Muscle layer of duodenum (tissue), 2 donors: ENCODE results near the gene WDR93.

Experiments
- H3K27ac ChIP-seq: one replicate; pipeline ENCODE4 v1.7.0; 2013; ENCODE audit warnings: mild to moderate bottlenecking, low read length
- H3K27me3 ChIP-seq: one replicate; pipeline ENCODE4 v1.7.0; 2013; ENCODE audit warnings: low read depth, mild to moderate bottlenecking, control low read depth, low read length
- H3K36me3 ChIP-seq, 2 donors: one replicate each; pipeline ENCODE4 v1.7.0; 2013; ENCODE audit warnings: low read length in 2 of 2, control low read depth in 1 of 2, mild to moderate bottlenecking in 1 of 2; ENCODE audit not compliant: insufficient read depth in 2 of 2, control insufficient read depth in 1 of 2
- H3K4me1 ChIP-seq, 2 donors: one replicate each; pipeline ENCODE4 v1.7.0; 2013; ENCODE audit warnings: low read length in 2 of 2, mild to moderate bottlenecking in 2 of 2, control low read depth in 1 of 2, moderate library complexity in 1 of 2; ENCODE audit not compliant: insufficient read depth in 2 of 2, control insufficient read depth in 1 of 2
- H3K4me3 ChIP-seq, 2 donors: one replicate each; pipeline ENCODE4 v1.7.0; 2013; ENCODE audit warnings: low read length in 2 of 2, low read depth in 1 of 2, mild to moderate bottlenecking in 1 of 2
- H3K9me3 ChIP-seq, 2 donors: one replicate each; pipeline ENCODE4 v1.7.0; 2013; ENCODE audit warnings: low read length in 2 of 2, control low read depth in 1 of 2, mild to moderate bottlenecking in 1 of 2; ENCODE audit not compliant: control insufficient read depth in 1 of 2
- donor health status: healthy.

WDR93 gene

DNA sequence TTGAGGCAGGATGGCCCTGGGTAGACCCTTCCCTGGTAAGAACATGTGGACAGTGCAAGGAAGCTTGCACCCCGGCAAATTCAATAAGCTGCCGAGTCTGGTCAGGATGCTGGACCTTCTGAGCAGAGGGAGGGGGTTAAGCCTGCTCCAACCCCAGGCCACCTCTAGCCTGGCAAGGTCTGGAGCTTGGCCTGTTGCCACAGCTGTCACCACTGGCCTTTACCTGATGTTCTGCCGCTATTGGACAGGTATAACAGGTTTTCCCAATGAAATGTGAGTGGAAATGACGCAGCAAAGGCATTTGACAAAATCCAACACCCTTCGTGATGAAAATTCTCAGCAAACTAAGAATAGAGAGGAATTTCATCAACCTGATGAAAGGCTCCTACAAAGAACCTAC, 61.1 kb downstream of the WDR93 start:
- no peaks in the 10 kb centered on the region for H3K9me3 ChIP-seq
- peaks cover 0 to 10% of the 10 kb centered on the region in 2 donors for H3K4me1 ChIP-seq
- no peak overlapping the region for H3K27ac ChIP-seq
- no peaks in the 10 kb centered on the region for H3K27me3 ChIP-seq
- no peak overlapping the region for H3K4me3 ChIP-seq
- H3K36me3 ChIP-seq = no peaks in the 10 kb centered on the region

DNA sequence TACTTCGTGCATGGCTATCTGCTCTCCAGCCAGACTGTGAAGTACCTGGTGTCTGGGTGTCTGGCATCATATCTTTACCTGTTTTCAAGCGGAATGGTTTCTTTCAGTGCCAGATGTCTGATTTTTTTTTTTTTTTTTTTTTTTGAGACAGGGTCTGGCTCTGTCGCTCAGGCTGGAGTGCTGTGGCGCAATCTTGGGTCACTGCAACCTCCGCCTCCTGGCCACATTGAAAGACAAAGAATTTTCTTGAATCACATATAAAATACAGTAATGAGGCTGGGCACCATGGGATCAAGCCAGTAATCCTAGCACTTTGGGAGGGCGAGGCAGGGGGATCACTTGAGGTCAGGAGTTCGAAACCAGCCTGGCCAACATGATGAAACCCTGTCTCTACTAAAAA, 63.2 kb downstream of the WDR93 start:
- Histone ChIP-seq H3K4me1 (peaks cover 0 to 10% of the 10 kb centered on the region in 2 donors), H3K4me3 (no peak overlapping the region), H3K9me3 (no peaks in the 10 kb centered on the region), H3K27ac (no peak overlapping the region), H3K27me3 (no peaks in the 10 kb centered on the region), H3K36me3 (no peaks in the 10 kb centered on the region)

DNA sequence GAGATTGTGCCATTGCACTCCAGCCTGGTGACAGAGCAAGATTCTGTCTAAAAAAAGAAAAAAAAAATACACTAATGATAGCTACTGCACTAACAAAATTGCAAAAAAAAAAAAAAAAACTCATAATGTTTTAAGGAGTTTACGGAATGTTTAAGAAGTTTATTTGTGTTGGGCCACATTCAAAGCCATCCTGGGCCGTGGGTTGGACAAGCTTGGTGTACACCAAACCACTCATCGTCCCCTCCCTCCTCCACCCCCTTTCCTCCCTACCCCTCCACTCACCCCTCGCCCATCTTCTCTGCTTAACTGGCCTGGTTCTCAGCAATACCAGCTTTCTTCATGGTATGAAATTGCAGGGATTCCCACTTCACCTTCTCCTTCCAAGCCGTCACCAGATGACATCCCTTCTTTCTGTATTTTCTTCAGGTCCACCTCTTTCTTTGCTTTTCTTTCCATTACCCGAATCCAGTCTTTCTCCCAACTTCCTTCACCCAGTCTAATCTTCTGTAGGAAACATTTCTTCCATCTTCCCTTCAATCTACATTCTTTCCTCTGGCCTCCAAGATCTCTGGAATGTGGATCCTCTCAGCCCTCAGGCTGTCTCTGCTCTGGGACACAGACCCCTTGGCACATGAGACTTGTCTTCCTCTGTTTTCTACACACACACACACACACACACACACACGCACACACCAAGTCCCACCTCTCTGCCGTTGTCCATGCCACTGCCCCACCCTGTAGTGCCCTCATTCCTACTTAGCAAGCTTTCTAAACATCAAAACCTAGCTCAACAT, 63.9 kb downstream of the WDR93 start:
- H3K9me3 ChIP-seq = no peaks in the 10 kb centered on the region
- no peak overlapping the region for H3K4me3 ChIP-seq
- H3K36me3 ChIP-seq = no peaks in the 10 kb centered on the region
- H3K27me3 ChIP-seq = no peaks in the 10 kb centered on the region
- H3K27ac ChIP-seq = no peak overlapping the region
- H3K4me1 ChIP-seq = peaks cover 0 to 10% of the 10 kb centered on the region in 2 donors

- H3K27ac ChIP-seq = no peak overlapping the region
- H3K27me3 ChIP-seq = no peaks in the 10 kb centered on the region
- no peak overlapping the region for H3K4me3 ChIP-seq
- H3K36me3 ChIP-seq = no peaks in the 10 kb centered on the region
- H3K4me1 ChIP-seq = no peaks in the 10 kb centered on the region
- no peaks in the 10 kb centered on the region for H3K9me3 ChIP-seq
These were observed 65.1 kb downstream of the WDR93 start for GRCh38 chr15:89755701-89756100.

GRCh38 chr15:89756897-89757296, 66.3 kb downstream of the WDR93 start:
- H3K36me3 ChIP-seq = no peaks in the 10 kb centered on the region
- H3K4me1 ChIP-seq = no peaks in the 10 kb centered on the region
- no peaks in the 10 kb centered on the region for H3K9me3 ChIP-seq
- H3K27ac ChIP-seq = no peak overlapping the region
- H3K27me3 ChIP-seq = no peaks in the 10 kb centered on the region
- H3K4me3 ChIP-seq = no peak overlapping the region

- H3K4me3 ChIP-seq = no peak overlapping the region
- H3K4me1 ChIP-seq = no peaks in the 10 kb centered on the region
- no peaks in the 10 kb centered on the region for H3K9me3 ChIP-seq
- no peaks in the 10 kb centered on the region for H3K36me3 ChIP-seq
- no peaks in the 10 kb centered on the region for H3K27me3 ChIP-seq
- no peak overlapping the region for H3K27ac ChIP-seq
These were observed 67.7 kb downstream of the WDR93 start for GRCh38 chr15:89758283-89758682.

- H3K4me3 ChIP-seq = no peak overlapping the region
- H3K27me3 ChIP-seq = no peaks in the 10 kb centered on the region
- no peaks in the 10 kb centered on the region for H3K4me1 ChIP-seq
- H3K9me3 ChIP-seq = no peaks in the 10 kb centered on the region
- no peak overlapping the region for H3K27ac ChIP-seq
- H3K36me3 ChIP-seq = no peaks in the 10 kb centered on the region
These were observed 68.4 kb downstream of the WDR93 start for GRCh38 chr15:89758981-89759380.

GRCh38 chr15:89759835-89760234, 69.2 kb downstream of the WDR93 start:
- Histone ChIP-seq H3K27ac (no peak overlapping the region), H3K4me1 (no peaks in the 10 kb centered on the region), H3K27me3 (no peaks in the 10 kb centered on the region), H3K4me3 (no peak overlapping the region), H3K36me3 (no peaks in the 10 kb centered on the region), H3K9me3 (no peaks in the 10 kb centered on the region)

- Histone ChIP-seq H3K36me3 (no peaks in the 10 kb centered on the region), H3K4me1 (no peaks in the 10 kb centered on the region), H3K27ac (no peak overlapping the region), H3K9me3 (no peaks in the 10 kb centered on the region), H3K4me3 (no peak overlapping the region), H3K27me3 (no peaks in the 10 kb centered on the region)
These were observed 69.8 kb downstream of the WDR93 start for GRCh38 chr15:89760303-89761008.

GRCh38 chr15:89761009-89761831, 70.6 kb downstream of the WDR93 start:
- Histone ChIP-seq H3K36me3 (no peaks in the 10 kb centered on the region), H3K4me3 (no peak overlapping the region), H3K27ac (no peak overlapping the region), H3K27me3 (no peaks in the 10 kb centered on the region), H3K9me3 (no peaks in the 10 kb centered on the region), H3K4me1 (no peaks in the 10 kb centered on the region)

GRCh38 chr15:89761929-89762328, 71.3 kb downstream of the WDR93 start:
- Histone ChIP-seq H3K9me3 (no peaks in the 10 kb centered on the region), H3K27ac (no peak overlapping the region), H3K36me3 (no peaks in the 10 kb centered on the region), H3K27me3 (no peaks in the 10 kb centered on the region), H3K4me3 (no peak overlapping the region), H3K4me1 (no peaks in the 10 kb centered on the region)
